C1 segment of cervical spinal cord (tissue), 14 donors: Measurements from ENCODE around the gene LDLRAD4.
"Not testable (repeated sequence)": the region's sequence is repeated elsewhere in the genome, so short reads cannot be mapped to it uniquely, and the experiment has no call there.

Experiments used
- DNase-seq, 14 donors: peaks; one replicate each; lab custom pipeline; 2025; lab: John Stamatoyannopoulos, UW

The LDLRAD4 gene

GRCh38 chr18:13587001-13587400 lies 368.4 kb downstream of the LDLRAD4 start:
- no peak for DNase-seq

GRCh38 chr18:13587477-13587876 lies 368.9 kb downstream of the LDLRAD4 start:
- DNase-seq, result no peak

- DNase-seq, result no peak
Observed at GRCh38 chr18:13587937-13588336, 369.4 kb downstream of the LDLRAD4 start.

GRCh38 chr18:13589316-13589715 lies 370.8 kb downstream of the LDLRAD4 start:
- DNase-seq, result no peak

- DNase-seq, result no peak
Observed at GRCh38 chr18:13589943-13590342, 371.4 kb downstream of the LDLRAD4 start.

- no peak for DNase-seq
Observed at GRCh38 chr18:13592246-13592645, 373.7 kb downstream of the LDLRAD4 start.

GRCh38 chr18:13594551-13594950 lies 376.0 kb downstream of the LDLRAD4 start:
- DNase-seq, result no peak

- no peak for DNase-seq
Observed at GRCh38 chr18:13597068-13597467, 378.5 kb downstream of the LDLRAD4 start.

GRCh38 chr18:13598591-13598990 lies 380.0 kb downstream of the LDLRAD4 start:
- DNase-seq, result no peak

GRCh38 chr18:13599031-13599430 lies 380.5 kb downstream of the LDLRAD4 start:
- no peak for DNase-seq

DNA sequence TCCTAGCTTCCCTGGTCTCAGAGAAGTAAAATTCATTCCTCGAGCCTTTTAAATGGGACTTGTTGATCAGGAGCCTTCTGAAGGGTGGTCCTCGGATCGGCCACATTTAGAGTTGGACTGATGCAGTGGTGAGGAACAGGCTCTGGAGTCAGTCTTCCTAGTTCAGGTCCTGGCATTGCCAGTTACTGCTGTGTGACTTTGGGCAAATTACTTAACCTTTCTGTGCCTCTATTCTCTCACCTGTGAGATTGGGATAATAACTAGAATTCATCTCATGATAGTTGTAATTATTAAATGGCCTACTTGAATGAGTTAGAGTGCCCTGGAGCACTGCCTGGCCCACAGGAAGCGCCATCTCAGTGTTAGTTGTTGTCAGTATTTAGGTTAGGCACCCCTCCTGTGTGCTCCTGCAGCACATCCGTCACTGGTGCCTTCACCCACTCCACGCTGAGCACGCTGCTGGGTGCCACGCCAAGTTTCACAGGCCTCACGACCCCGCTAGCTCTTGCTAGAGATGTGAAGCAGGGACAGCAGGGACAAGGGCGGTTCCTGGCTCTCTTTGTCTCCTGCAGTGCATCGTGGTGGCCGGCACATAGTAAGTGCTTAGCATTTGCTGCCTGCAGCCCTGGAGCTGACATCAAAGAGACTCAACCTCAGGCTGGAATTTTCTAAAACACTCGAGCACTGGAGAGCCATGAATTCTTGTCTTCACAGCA lies 384.9 kb downstream of the LDLRAD4 start:
- DNase-seq, result no peak

DNA sequence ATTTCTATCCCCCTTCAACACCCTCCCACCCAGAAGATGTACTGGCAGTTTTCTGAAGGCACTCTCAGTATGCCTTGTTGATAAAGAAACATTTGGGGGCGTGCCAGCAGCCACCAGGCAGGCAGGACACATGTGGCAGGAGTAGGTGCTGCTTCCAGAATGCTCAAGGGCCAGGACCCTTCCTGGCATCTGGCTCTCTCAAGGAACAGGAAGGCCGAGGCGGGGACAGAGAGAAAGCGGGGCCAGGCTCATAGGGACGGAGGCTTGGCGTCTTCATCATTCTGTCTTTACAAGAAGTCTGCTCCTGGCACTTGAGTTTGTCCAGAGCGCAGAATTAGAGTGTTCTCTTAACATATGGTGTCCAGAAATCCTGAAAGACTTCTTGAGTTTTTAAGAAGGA lies 386.2 kb downstream of the LDLRAD4 start:
- DNase-seq, result no peak

GRCh38 chr18:13605477-13605876 lies 386.9 kb downstream of the LDLRAD4 start:
- DNase-seq, result no peak

DNA sequence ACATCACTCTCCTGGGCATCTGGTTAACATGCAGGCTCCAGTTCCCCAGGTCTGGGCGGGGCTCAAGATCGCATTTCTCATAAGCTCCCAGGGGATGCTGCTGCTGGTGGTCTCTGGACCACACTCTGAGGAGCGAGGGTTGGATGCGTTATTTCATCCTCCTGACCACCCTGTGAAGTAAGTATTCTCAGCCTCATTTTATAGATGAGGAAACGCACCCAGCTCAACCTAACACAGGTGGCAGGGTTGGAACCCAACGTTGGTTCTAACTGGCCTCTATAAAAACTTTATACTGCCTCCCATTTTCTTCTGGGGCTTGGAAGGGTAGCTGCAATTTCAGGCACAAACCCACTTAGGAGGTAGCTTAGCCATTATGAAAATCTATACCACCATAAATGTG lies 387.3 kb downstream of the LDLRAD4 start:
- no peak for DNase-seq

GRCh38 chr18:13606604-13607254 lies 388.2 kb downstream of the LDLRAD4 start:
- DNase-seq, result no peak

DNA sequence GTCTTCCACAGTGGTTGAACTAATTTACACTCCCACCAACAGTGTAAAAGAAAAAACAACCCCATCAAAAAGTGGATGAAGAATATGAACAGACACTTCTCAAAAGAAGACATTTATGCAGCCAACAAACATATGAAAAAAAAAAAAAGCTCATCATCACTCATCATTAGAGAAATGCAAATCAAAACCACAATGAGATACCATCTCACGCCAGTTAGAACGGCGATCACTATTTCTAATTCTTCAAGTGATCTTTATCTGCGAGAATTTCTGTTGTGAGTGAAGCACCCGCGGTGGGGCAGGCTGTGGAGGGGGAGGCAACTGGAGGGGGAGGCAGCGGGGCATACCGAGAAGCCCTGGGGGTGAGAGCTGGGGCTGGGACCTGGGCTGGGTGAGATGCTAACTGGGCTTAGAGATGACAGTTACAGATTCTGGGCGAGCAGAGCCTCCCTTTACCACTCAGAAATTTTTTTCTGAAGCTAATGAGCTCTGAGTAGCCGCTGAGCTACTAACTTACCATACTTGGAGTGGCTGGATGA lies 389.5 kb downstream of the LDLRAD4 start:
- not testable (repeated sequence) for DNase-seq

- DNase-seq, result no peak
Observed at GRCh38 chr18:13608791-13609532, 390.4 kb downstream of the LDLRAD4 start.

GRCh38 chr18:13610555-13611141 lies 392.1 kb downstream of the LDLRAD4 start:
- DNase-seq, result peak in 2 of 14 donors; percentile 48 to 51

- DNase-seq, result peak in 8 of 14 donors; percentile 55 to 83 (median 74)
Observed at GRCh38 chr18:13611142-13611600, 392.6 kb downstream of the LDLRAD4 start.

DNA sequence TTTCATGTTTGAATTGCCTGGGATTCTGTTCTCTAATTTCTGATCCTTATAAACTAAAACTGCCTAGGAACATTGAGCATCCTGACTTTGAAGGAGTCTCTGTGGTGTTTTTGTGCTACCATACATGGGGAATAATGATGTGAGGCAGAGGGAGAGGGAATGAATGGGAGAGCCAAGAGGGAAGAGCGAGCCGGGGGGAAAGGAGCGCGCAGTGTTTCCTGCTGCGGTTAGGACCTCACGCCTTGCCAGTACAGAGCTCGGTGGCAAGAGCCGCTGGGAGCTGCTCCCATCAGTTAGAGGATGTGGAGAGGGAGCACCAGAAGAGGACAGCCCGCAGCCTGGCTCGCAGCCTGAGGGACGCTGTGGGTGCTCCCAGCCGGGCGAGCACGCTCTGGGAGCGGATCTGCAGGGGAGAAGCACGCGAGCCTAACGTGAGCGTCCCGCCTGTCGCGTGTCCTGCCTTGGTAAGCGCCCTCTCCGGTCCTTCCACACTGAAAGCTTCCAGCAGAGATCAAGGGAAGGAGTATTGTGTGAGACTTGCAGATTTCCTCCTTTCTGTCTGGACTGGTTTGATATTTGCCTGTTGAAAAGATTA lies 393.1 kb downstream of the LDLRAD4 start:
- peak in 6 of 14 donors; percentile 16 to 82 (median 68) for DNase-seq
